Spleen (tissue), 7 donors: ENCODE results near the gene CSN3.
"Not testable (repeated sequence)": the region's sequence is repeated elsewhere in the genome, so short reads cannot be mapped to it uniquely, and the experiment has no call there.

Source experiments
- POLR2A ChIP-seq, 3 donors: fragments of 450-650 bp; IDR thresholded peaks; one replicate each; pipeline ENCODE4 v1.5.1; 2017; ENCODE audit warnings: antibody characterized with exemption in 3 of 3, mild to moderate bottlenecking in 1 of 3
- TF ChIP-seq, protein P1 (sequence below), 11 experiments: fragments of 200-600 bp in 7 of 11; fragments of 450-650 bp in 4 of 11; sonication (generic) in 4 of 11; IDR thresholded peaks in 8 of 11; conservative IDR thresholded peaks in 3 of 11; 1 replicate in 7 of 11; 2 replicates in 4 of 11; pipeline versions ENCODE4 v1.4.0 to v1.8.0; 2016 to 2021; ENCODE audit warnings: antibody characterized with exemption in 11 of 11, inconsistent platforms in 4 of 11, mild to moderate bottlenecking in 1 of 11
- donor health status: DM: no; HTN: no; CAD: no; lungs with moderate emphysema.
- donor health status: DM: no; HTN: no; CAD: no.
- donor health status: DM: no; HTN: no; CAD: no.

DNA sequence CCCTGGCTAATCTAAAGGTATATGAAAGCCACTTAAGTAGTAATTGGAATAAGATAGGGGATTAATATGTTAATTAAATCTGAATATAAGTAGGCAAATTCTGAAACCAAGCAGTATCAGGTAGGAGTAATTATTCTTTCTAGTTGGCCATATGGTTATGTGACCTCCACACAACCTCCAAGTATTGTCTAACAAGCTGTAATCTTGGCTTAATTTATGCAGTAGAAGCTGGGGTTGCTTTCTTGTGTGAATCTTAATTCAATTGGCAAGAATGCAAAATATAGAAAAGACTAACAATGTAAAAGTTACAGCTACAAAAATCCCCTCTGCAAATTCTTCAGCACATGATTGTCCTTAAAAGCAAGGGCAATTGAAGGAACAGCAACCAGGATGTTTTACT is 26.3 kb upstream of the CSN3 start:
- not testable (repeated sequence) for TF ChIP-seq POLR2A (IDR thresholded peaks at IDR 0.05)
- TF ChIP-seq, protein P1, sequence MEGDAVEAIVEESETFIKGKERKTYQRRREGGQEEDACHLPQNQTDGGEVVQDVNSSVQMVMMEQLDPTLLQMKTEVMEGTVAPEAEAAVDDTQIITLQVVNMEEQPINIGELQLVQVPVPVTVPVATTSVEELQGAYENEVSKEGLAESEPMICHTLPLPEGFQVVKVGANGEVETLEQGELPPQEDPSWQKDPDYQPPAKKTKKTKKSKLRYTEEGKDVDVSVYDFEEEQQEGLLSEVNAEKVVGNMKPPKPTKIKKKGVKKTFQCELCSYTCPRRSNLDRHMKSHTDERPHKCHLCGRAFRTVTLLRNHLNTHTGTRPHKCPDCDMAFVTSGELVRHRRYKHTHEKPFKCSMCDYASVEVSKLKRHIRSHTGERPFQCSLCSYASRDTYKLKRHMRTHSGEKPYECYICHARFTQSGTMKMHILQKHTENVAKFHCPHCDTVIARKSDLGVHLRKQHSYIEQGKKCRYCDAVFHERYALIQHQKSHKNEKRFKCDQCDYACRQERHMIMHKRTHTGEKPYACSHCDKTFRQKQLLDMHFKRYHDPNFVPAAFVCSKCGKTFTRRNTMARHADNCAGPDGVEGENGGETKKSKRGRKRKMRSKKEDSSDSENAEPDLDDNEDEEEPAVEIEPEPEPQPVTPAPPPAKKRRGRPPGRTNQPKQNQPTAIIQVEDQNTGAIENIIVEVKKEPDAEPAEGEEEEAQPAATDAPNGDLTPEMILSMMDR (IDR thresholded peaks at IDR 0.05 in 8 of 11, conservative IDR thresholded peaks at IDR 0.05 in 3 of 11) = not testable (repeated sequence)
